Measurements from ENCODE around the gene PLPP6. TPM values are rescaled to one million over a fixed set of nuclear protein-coding genes. Genes with fewer than 3 reads are reported as not detected.

The PLPP6 gene
- total RNA-seq, 2 experiments from 2014 or later: 3.8 to 4.0 TPM

DNA sequence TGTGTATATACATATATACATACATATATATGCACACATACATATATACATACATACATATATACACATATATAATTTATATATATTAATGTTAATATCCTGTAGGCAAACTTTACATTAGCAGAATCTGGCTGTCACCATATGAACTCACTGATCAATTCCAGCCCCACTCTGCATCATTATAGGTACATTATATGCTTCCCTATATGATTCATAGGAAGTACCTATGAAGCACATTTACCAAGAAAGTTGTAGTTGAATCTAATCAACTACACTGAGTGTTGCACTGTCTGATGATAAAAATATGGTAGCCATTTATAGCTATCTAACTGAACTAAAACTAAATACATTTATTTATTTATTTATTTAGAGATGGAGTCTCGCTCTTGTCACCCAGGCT lies 9.6 kb downstream of the PLPP6 start:
- H3K9me3 Mint-ChIP-seq: no peaks in the 10 kb centered on the region
- no peak overlapping the region for H3K4me3 Mint-ChIP-seq
- no peak for DNase-seq
- H3K36me3 Mint-ChIP-seq: peaks cover 3% of the 10 kb centered on the region
- H3K27ac Mint-ChIP-seq: no peak overlapping the region
- H3K4me1 Mint-ChIP-seq: peaks cover 22% of the 10 kb centered on the region
- no peaks in the 10 kb centered on the region for H3K27me3 Mint-ChIP-seq

DNA sequence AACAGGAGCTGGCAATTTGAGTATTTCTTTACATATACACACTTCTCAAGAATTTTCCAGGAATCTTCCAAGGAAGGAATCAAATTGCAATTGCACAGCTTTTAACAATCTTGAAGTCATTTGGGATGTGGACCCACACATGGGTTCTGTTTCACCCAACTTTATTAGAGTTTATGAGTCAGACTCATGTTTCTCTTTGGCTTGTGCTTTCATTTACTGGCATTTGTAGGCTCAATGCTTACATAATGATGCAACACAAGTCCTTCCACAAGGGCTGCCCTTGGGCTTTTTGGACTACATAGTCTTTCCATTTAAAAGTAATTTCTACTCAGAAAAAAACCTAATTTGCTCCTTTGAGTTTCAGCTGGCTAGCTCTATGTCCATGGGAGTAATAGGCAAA lies 12.7 kb downstream of the PLPP6 start:
- Mint-ChIP-seq H3K36me3 (peaks cover 3% of the 10 kb centered on the region), H3K4me3 (no peak overlapping the region), H3K27ac (no peak overlapping the region), H3K9me3 (no peaks in the 10 kb centered on the region), H3K27me3 (no peaks in the 10 kb centered on the region), H3K4me1 (peaks cover 9% of the 10 kb centered on the region)
- DNase-seq: no peak

DNA sequence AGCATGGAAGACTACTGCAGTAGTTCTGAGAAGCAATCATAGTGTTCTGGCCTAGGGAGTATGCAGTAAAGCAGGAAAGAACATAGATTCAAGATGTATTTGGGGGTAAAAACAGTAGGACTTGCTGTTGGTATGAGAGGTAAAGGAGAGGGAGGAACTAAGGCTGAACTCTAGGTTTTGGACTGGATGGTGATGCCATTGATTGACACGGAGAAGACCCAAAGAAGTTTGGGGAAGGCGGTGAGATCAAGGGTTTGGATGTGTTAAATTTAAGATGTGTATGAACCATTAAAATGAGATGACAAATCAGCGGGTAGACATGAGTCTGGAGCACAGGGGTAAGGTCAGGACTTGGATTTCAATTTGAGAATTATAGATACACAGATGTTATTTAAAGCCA lies 15.3 kb downstream of the PLPP6 start:
- Mint-ChIP-seq H3K36me3 (peaks cover 3% of the 10 kb centered on the region), H3K27ac (no peak overlapping the region), H3K9me3 (no peaks in the 10 kb centered on the region), H3K27me3 (no peaks in the 10 kb centered on the region), H3K4me1 (no peaks in the 10 kb centered on the region), H3K4me3 (no peak overlapping the region)
- no peak for DNase-seq

DNA sequence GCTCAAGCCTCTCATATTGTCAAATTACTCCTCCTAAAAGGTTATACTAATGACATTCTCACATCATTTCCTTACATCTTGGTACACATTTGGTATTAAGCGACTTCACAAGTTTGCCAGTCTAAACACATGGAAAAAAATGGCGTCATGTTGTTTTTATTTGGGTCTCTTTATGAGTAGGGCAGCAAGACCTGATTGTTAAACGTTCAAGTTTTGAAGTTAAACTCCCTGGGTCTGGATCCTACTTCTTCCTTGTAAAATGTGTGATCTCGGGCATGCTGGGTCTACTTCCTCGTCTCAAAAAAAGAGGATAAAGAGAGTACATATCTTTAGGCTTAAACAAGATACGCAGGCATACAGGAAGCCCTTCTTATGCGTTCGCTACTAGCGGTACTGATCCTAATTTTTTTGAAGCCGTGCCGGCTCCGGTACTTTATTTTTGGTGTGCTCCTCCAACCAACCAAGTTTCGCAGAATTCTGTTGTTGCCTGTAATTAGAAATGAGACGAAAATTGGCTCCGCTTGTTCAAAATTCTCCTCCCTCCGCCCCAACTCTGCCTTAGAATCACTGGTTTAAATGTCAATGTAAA lies 16.7 kb downstream of the PLPP6 start:
- H3K36me3 Mint-ChIP-seq: peaks cover 3% of the 10 kb centered on the region
- H3K4me3 Mint-ChIP-seq: no peak overlapping the region
- no peak overlapping the region for H3K27ac Mint-ChIP-seq
- no peaks in the 10 kb centered on the region for H3K27me3 Mint-ChIP-seq
- H3K4me1 Mint-ChIP-seq: peaks cover 4% of the 10 kb centered on the region
- DNase-seq: no peak
- no peaks in the 10 kb centered on the region for H3K9me3 Mint-ChIP-seq

DNA sequence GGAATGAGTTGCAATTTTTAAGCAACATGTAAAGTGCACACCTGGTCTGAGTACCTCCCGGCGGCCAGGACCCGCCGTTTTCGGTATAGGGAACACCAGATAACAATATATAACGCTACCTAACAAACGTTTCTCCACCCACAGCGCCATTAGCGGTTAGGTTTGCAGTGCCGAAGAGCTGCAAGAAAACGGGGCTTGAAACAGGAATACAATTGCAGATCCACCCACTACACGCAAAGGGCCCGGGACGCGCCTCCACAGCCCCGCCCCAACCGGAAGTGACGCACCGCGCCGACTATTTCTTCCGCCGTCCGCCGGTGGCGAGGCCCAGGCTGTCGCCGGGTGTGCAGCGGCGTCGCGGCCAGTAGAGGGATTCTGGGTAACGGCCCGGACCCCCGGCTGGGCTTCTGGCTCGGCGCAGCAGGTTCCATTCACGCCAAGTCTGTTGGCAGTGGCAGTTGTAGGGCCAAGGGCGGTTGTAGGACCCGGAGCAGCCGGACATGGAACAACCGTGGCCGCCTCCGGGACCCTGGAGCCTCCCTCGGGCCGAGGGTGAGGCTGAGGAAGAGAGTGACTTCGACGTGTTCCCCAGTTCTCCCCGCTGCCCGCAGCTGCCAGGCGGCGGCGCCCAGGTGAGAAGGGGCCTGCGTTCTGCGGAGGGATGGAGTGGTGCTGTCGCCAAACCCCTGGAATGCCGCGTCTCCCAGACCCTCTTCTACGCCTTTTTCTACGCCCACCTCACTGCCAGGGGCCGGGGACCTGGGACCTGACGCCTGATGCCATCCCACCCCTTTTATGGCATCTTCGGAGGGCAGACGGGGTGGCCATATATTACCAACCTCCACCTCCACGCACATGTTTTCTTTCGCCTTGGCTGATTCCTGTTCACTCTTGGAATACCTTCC lies 17.4 kb downstream of the PLPP6 start, which contains the start of gene CDC37L1:
CDC37L1 (plus strand) TSS at position 302 of the 905 bp plus-strand sequence; CDS start at position 501, 199 bp downstream.
- DNase-seq: peak; percentile 99
- H3K4me1 Mint-ChIP-seq: peaks cover 7% of the 10 kb centered on the region
- no peaks in the 10 kb centered on the region for H3K9me3 Mint-ChIP-seq
- no peak within 1 kb of the TSS for H3K27ac Mint-ChIP-seq
- no peaks in the 10 kb centered on the region for H3K27me3 Mint-ChIP-seq
- H3K36me3 Mint-ChIP-seq: peaks cover 3% of the 10 kb centered on the region
- no peak within 1 kb of the TSS for H3K4me3 Mint-ChIP-seq

DNA sequence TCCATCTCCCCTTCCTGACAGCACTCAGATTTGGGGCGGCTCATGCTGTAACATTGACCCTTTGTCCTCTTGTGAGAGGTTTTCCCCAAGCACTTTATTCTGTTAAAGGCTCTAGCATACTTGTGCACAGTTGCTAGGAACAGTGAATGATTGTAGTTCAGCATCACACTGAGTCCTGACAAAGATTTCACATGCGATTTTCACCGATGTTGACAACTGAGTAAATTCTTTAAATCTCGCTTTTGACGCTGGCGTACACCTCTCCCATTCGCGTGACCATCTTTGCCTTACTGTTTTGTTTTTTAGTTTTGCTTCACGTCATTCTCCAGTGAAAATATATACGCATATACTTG lies 18.1 kb downstream of the PLPP6 start:
- DNase-seq: no peak
- H3K27me3 Mint-ChIP-seq: no peaks in the 10 kb centered on the region
- peaks cover 11% of the 10 kb centered on the region for H3K4me1 Mint-ChIP-seq
- H3K4me3 Mint-ChIP-seq: no peak overlapping the region
- peaks cover 5% of the 10 kb centered on the region for H3K36me3 Mint-ChIP-seq
- no peaks in the 10 kb centered on the region for H3K9me3 Mint-ChIP-seq
- no peak overlapping the region for H3K27ac Mint-ChIP-seq

DNA sequence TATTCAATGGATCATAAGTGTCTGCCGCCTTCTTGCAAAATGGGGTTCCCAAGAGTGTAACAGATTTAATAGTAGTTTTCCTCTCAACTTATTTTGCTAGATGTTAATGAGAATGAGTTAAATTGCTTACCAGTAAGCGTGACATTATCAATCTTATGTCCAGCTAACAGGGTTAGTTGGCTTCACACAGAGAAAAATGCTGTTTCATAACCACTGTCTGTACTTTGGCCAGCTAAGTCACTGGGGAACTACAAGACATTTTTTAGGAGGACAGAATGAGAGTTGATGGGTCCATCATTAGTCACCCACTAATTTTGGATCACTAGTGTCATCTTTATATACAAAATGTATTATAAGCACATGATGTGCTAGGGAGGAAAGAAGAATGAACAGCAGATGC lies 18.7 kb downstream of the PLPP6 start:
- H3K4me1 Mint-ChIP-seq: peaks cover 14% of the 10 kb centered on the region
- H3K27ac Mint-ChIP-seq: no peak overlapping the region
- no peak overlapping the region for H3K4me3 Mint-ChIP-seq
- no peaks in the 10 kb centered on the region for H3K9me3 Mint-ChIP-seq
- H3K27me3 Mint-ChIP-seq: no peaks in the 10 kb centered on the region
- DNase-seq: no peak
- peaks cover 8% of the 10 kb centered on the region for H3K36me3 Mint-ChIP-seq

DNA sequence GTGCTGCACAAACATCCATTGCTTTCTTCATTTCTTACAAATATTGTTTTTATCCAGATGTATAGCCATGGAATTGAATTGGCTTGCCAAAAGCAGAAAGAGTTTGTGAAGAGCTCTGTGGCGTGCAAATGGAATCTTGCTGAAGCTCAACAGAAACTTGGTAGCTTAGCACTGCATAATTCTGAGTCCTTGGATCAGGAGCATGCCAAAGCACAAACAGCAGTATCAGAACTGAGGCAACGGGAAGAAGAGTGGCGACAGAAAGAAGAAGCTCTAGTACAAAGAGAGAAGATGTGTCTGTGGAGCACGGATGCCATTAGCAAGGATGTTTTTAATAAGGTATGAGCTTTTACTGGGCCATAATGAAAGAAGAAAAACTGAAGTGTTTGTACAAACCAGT lies 22.7 kb downstream of the PLPP6 start:
- H3K4me1 Mint-ChIP-seq: peaks cover 32% of the 10 kb centered on the region
- no peak overlapping the region for H3K4me3 Mint-ChIP-seq
- H3K27me3 Mint-ChIP-seq: no peaks in the 10 kb centered on the region
- no peak for DNase-seq
- H3K36me3 Mint-ChIP-seq: peaks cover 16% of the 10 kb centered on the region
- no peak overlapping the region for H3K27ac Mint-ChIP-seq
- no peaks in the 10 kb centered on the region for H3K9me3 Mint-ChIP-seq

DNA sequence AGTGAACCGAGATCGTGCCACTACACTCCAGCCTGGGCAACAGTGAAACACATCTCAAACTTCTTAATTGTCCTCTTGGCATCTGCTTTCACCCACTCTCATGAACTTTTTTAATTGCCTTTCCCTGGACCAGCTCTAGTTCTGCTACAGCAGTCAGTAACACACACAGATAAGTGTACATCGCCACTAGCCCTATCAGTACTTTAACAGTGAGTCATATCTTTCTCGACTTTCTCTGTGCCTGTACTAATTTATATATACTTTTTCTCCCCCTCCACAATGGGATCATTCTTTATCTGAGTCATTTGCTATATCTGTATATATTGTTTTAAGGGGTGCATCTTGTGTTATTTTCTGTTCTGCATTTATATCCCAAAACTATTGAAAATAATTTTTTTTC lies 24.0 kb downstream of the PLPP6 start:
- Mint-ChIP-seq H3K4me3 (no peak overlapping the region), H3K27ac (no peak overlapping the region), H3K9me3 (no peaks in the 10 kb centered on the region)

DNA sequence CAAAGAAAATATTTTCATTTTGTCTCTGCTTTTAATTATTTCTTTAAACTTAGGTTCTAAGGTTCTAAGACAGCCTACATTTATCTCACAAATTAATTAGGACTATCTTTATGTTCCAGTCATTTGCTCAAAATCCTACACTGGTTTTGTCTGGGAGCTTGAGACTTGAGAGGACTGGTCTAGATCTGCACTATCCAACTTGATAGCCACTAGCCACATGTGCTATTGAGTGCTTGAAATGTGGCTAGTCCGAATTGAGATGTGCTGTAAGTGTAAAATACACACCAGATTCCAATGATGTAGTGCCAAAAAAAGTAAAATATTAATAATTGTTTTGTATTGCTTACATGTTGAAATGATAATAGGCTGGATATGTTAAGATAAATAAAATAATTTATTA lies 24.5 kb downstream of the PLPP6 start:
- Mint-ChIP-seq H3K27me3 (no peaks in the 10 kb centered on the region), H3K4me1 (peaks cover 47% of the 10 kb centered on the region)

More for the DNA sequence above, 24.0 kb downstream of the PLPP6 start:
- peaks cover 42% of the 10 kb centered on the region for H3K4me1 Mint-ChIP-seq
- DNase-seq: no peak
- peaks cover 23% of the 10 kb centered on the region for H3K36me3 Mint-ChIP-seq
- H3K27me3 Mint-ChIP-seq: no peaks in the 10 kb centered on the region

DNA sequence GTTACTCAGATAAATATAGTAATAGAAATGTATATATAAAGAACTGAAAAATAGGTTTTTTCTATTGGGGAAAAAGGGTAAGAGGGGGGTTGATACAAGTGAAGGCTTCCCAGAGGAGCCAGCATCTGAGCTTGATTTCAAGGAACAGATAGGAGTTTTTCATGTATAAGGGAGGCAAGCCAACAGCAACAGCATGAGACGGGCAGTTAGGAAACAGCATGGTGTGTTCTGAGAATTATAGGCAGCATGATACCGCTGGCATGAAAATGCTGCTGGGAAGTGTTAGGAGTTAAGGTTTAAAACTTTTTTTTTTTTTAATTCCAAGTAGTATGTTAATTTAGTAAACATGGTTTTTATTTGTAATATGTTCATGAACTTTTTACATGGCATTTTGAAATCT lies 26.9 kb downstream of the PLPP6 start:
- Mint-ChIP-seq H3K27ac (no peak overlapping the region), H3K36me3 (peaks cover 26% of the 10 kb centered on the region), H3K9me3 (no peaks in the 10 kb centered on the region), H3K4me1 (peaks cover 49% of the 10 kb centered on the region), H3K4me3 (no peak overlapping the region), H3K27me3 (no peaks in the 10 kb centered on the region)
- DNase-seq: no peak

More for the DNA sequence above, 24.5 kb downstream of the PLPP6 start:
- no peaks in the 10 kb centered on the region for H3K9me3 Mint-ChIP-seq
- peaks cover 23% of the 10 kb centered on the region for H3K36me3 Mint-ChIP-seq
- no peak overlapping the region for H3K4me3 Mint-ChIP-seq
- DNase-seq: no peak
- H3K27ac Mint-ChIP-seq: no peak overlapping the region

DNA sequence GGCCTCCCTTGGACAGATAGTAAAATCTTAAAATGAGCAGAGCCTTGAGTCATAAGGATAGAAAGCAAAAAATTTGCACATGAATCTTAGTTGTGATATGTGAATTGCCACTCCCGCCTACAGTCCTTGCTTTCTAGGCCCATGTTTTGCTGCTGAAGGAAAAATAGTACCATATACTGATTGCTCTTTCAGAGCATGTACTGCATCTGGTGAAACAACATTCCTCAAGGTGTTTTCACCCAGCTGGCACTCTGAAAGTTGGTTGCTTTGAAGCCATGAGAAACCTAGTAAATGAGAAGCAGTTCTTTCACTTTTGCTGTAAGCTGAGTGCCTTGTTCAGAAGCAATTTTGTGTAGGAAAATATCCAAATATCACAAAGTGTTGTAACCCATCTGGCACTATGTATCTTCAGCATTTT lies 27.6 kb downstream of the PLPP6 start:
- Mint-ChIP-seq H3K36me3 (peaks cover 29% of the 10 kb centered on the region), H3K27ac (peak overlapping the region; percentile 68), H3K4me1 (peaks cover 47% of the 10 kb centered on the region), H3K9me3 (no peaks in the 10 kb centered on the region), H3K4me3 (no peak overlapping the region), H3K27me3 (no peaks in the 10 kb centered on the region)
- DNase-seq: peak; percentile 11

DNA sequence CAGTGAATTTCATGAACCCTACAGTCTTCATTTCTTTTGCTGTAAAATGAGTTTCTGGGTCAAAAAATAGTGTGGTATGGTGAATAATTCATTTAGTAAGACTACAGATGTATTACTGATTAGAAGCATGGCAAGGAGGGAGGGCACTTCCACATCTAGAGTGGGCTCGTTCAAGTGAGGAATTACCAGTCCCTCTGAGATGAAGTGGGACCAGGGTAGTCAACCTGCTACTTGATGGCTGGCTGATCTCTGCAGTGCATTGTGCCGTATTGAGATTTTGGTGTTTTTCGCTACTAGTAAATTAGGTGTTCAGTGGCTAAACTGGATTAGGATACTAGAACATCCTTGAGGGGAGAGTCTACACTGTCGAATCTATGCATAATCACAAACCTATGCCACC lies 28.1 kb downstream of the PLPP6 start:
- Mint-ChIP-seq H3K36me3 (peaks cover 27% of the 10 kb centered on the region), H3K27me3 (no peaks in the 10 kb centered on the region), H3K4me3 (no peak overlapping the region), H3K9me3 (no peaks in the 10 kb centered on the region), H3K4me1 (peaks cover 46% of the 10 kb centered on the region), H3K27ac (peak overlapping the region; percentile 68)
- no peak for DNase-seq

DNA sequence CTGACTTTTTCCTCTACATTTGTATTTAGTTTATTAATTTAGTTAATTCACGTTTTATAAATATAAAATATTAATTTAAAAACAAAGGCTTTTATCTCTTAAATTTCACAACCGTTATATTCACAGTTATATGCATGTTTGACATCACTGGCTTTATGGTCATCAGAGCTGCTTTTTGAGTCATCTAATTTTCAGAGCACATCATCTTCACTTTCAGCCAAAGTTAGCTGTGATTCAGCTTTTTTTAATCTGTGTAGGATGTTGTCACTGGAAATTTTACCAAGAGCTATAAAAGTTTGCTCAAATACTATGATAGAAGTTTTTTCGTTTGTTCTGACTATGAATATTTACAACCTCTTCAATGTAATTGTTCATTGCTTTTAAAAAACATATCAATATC lies 29.7 kb downstream of the PLPP6 start:
- H3K4me3 Mint-ChIP-seq: no peak overlapping the region
- no peak for DNase-seq
- H3K27me3 Mint-ChIP-seq: no peaks in the 10 kb centered on the region
- H3K27ac Mint-ChIP-seq: no peak overlapping the region
- peaks cover 16% of the 10 kb centered on the region for H3K36me3 Mint-ChIP-seq
- H3K4me1 Mint-ChIP-seq: peaks cover 45% of the 10 kb centered on the region
- H3K9me3 Mint-ChIP-seq: no peaks in the 10 kb centered on the region

DNA sequence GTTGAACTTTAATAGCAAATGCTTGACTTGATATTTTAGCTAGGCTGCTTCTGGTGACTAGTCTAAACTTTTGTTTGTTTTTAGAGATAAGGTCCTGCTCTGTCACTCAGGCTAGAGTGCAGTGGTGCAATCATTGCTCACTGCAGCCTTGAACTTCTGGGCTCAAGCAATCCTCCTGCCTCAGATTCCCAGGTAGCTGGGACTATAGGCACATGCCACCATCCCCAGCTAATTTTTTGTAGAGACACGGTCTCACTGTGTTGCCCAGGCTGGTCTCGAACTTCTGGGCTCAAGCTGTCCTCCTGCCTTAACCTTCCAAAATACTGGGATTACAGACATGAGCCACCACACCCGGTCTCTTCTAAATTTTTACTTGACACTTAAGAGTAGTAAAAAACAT lies 38.0 kb downstream of the PLPP6 start:
- Mint-ChIP-seq H3K4me3 (no peak overlapping the region), H3K27ac (no peak overlapping the region), H3K27me3 (no peaks in the 10 kb centered on the region), H3K36me3 (peaks cover 15% of the 10 kb centered on the region), H3K9me3 (no peaks in the 10 kb centered on the region), H3K4me1 (peaks cover 20% of the 10 kb centered on the region)
- DNase-seq: no peak

DNA sequence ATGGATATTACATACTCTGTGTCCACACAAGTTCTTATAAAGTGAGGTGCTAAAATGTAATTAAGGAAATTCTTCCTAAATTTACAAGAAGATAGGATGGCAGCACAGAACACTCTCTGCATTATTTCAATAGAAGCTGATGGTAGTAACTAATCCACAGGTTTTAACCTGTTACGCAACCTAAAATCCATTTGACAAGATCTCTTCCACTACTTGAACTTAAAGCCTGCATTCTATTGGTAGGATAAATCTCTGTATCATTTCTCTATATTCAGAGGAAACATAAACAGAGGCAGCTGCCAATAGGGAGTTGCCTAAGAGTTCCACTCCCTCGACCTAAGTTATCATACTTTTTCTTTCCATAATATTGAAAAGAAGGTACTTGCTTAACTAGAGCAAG lies 38.8 kb downstream of the PLPP6 start:
- H3K27me3 Mint-ChIP-seq: no peaks in the 10 kb centered on the region
- peaks cover 16% of the 10 kb centered on the region for H3K36me3 Mint-ChIP-seq
- no peak overlapping the region for H3K27ac Mint-ChIP-seq
- H3K9me3 Mint-ChIP-seq: no peaks in the 10 kb centered on the region
- no peak overlapping the region for H3K4me3 Mint-ChIP-seq
- no peak for DNase-seq
- peaks cover 12% of the 10 kb centered on the region for H3K4me1 Mint-ChIP-seq
